PC-3 (cell line): ENCODE measurements around the gene IRF2. TPM values are rescaled to one million over a fixed set of nuclear protein-coding genes. Genes with fewer than 3 reads are reported as not detected.
"Not testable (repeated sequence)": the region's sequence is repeated elsewhere in the genome, so short reads cannot be mapped to it uniquely, and the experiment has no call there.

ENCODE experiments used
- ATAC-seq: fragments of 200-7000 bp; cut with Tn5 transposase; 2 replicates; pipeline ENCODE4 v1.9.1; 2020; ENCODE audit warnings: mild to moderate bottlenecking, moderate library complexity
- BruUV-seq: library from RNA; stranded (reverse); fragments of 400-500 nt; replicated peaks from 2 replicates; lab custom pipeline; 2021; lab: Mats Ljungman, UMichigan
- CTCF ChIA-PET: fragments of 300-600 bp; sonication (Branson Sonifier 250); formaldehyde crosslinking; loops from one replicate; lab custom pipeline; 2022; ENCODE audit warnings: antibody characterized with exemption; lab: Charles Lee
- POLR2A ChIA-PET: fragments of 300-600 bp; sonication (Branson Sonifier 250); formaldehyde crosslinking; loops from one replicate; lab custom pipeline; 2022; ENCODE audit warnings: antibody characterized with exemption; ENCODE audit not compliant: unreplicated experiment; lab: Charles Lee
- DNase-seq: peaks from one replicate; pipeline ENCODE4 v3.0.0-alpha.2; 2015
- H2AFZ ChIP-seq: fragments of 300-600 bp; sonication (generic); 2 replicates; pipeline ENCODE4 v1.6.0; 2016; ENCODE audit warnings: antibody characterized with exemption, low read length
- H3F3A ChIP-seq: fragments of 300-600 bp; sonication (generic); one replicate; pipeline ENCODE4 v1.6.0; 2017; ENCODE audit warnings: antibody characterized with exemption, low read length, control low read depth, mild to moderate bottlenecking; ENCODE audit not compliant: unreplicated experiment
- H3K27ac ChIP-seq: fragments of 300-600 bp; sonication (generic); 2 replicates; pipeline ENCODE4 v1.5.1; 2016; ENCODE audit warnings: mild to moderate bottlenecking, low read length
- H3K27me3 ChIP-seq: fragments of 300-600 bp; sonication (generic); 2 replicates; pipeline ENCODE4 v1.6.1; 2016; ENCODE audit warnings: low read length, mixed read lengths
- H3K36me3 ChIP-seq: fragments of 300-600 bp; sonication (generic); 2 replicates; pipeline ENCODE4 v1.6.1; 2016; ENCODE audit warnings: low read depth, mixed run types, low read length, mixed read lengths
- H3K4me1 ChIP-seq: fragments of 300-600 bp; sonication (generic); 2 replicates; pipeline ENCODE4 v1.5.1; 2016; ENCODE audit warnings: low read length; ENCODE audit not compliant: insufficient read depth
- H3K4me2 ChIP-seq: fragments of 300-600 bp; sonication (generic); 2 replicates; pipeline ENCODE4 v1.6.0; 2016; ENCODE audit warnings: low read length
- H3K4me3 ChIP-seq: fragments of 300-600 bp; sonication (generic); 2 replicates; pipeline ENCODE4 v1.5.1; 2016; ENCODE audit warnings: mild to moderate bottlenecking, low read length, mixed read lengths
- H3K79me2 ChIP-seq: fragments of 300-600 bp; sonication (generic); 2 replicates; pipeline ENCODE4 v1.6.1; 2017; ENCODE audit warnings: low read length, mixed read lengths
- H3K9ac ChIP-seq: fragments of 300-600 bp; sonication (generic); 2 replicates; pipeline ENCODE4 v1.6.0; 2016; ENCODE audit warnings: mild to moderate bottlenecking, low read length
- H3K9me2 ChIP-seq: fragments of 300-600 bp; sonication (generic); replicated peaks from 2 replicates; pipeline ENCODE4 v1.6.1; 2016; ENCODE audit warnings: mixed run types, low read length, mixed read lengths
- H3K9me3 ChIP-seq: fragments of 300-600 bp; sonication (generic); 2 replicates; pipeline ENCODE4 v1.6.1; 2016; ENCODE audit warnings: low read length, mixed read lengths
- H4K20me1 ChIP-seq: fragments of 300-600 bp; sonication (generic); 2 replicates; pipeline ENCODE4 v1.6.1; 2016; ENCODE audit warnings: low read length, mixed read lengths
- EZH2 ChIP-seq: fragments of 300-600 bp; sonication (generic); IDR thresholded peaks from one replicate; pipeline ENCODE4 v1.6.1; 2017; ENCODE audit warnings: antibody characterized with exemption, mild to moderate bottlenecking, low read length; ENCODE audit not compliant: unreplicated experiment
- EZH2phosphoT487 ChIP-seq: fragments of 300-600 bp; sonication (generic); IDR thresholded peaks from 2 replicates; pipeline ENCODE4 v1.6.1; 2018; ENCODE audit warnings: mild to moderate bottlenecking, antibody characterized with exemption, low read length, borderline replicate concordance
- intact Hi-C: fragments of 100-400 bp; cut with micrococcal nuclease; formaldehyde crosslinking; loops from 2 replicates; pipeline ENCODE4 v1.9.0; 2023
- total RNA-seq: library from RNA; depleted of rRNA; stranded (reverse); fragments of >200 nt; gene quantifications from 2 replicates; pipeline ENCODE4 v1.2.3, GENCODE V29; 2014
- TF ChIP-seq, protein P1 (sequence below): fragments of 300-600 bp; sonication (generic); conservative IDR thresholded peaks from 2 replicates; pipeline ENCODE4 v1.5.1; 2017; ENCODE audit warnings: antibody characterized with exemption, low read depth, mild to moderate bottlenecking, low read length

The IRF2 gene
- total RNA-seq, 1 experiment from 2014 or later, result 7.7 TPM

DNA sequence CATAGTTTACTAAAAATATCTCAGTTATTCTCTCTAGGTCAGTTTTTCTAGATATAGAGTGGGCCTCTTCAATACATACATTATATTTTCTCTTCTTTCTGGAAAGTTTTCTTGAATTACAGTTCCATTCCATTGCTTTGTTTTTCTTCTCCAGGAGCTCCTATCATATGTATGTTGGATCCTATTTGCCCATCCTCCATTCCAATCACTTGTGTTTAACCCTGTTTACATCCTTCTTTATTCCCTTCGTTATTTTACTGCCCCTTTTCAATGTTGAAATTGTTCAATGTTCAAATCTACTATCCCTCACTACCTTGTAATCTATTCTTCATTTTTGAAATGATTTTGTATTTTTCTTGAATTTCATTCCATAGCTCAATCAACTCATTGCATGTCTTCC is 97.4 kb downstream of the IRF2 start:
- Histone ChIP-seq H3K36me3 (no peaks in the 10 kb centered on the region), H2AFZ (no peak overlapping the region), H3K9me3 (no peaks in the 10 kb centered on the region), H3K4me1 (peaks cover 22% of the 10 kb centered on the region), H3K27ac (no peak overlapping the region), H3K79me2 (no peaks in the 10 kb centered on the region), H3K4me3 (no peak overlapping the region), H3K27me3 (no peaks in the 10 kb centered on the region), H4K20me1 (no peaks in the 10 kb centered on the region), H3F3A (no peaks in the 10 kb centered on the region), H3K9ac (no peak overlapping the region), H3K9me2 (no peaks in the 10 kb centered on the region), H3K4me2 (no peak overlapping the region)
- no TSS peak for BruUV-seq
- ATAC-seq (no peak), DNase-seq (no peak)
- ChIA-PET POLR2A (no interaction called here), CTCF (no interaction called here)
- TF ChIP-seq, protein P1, sequence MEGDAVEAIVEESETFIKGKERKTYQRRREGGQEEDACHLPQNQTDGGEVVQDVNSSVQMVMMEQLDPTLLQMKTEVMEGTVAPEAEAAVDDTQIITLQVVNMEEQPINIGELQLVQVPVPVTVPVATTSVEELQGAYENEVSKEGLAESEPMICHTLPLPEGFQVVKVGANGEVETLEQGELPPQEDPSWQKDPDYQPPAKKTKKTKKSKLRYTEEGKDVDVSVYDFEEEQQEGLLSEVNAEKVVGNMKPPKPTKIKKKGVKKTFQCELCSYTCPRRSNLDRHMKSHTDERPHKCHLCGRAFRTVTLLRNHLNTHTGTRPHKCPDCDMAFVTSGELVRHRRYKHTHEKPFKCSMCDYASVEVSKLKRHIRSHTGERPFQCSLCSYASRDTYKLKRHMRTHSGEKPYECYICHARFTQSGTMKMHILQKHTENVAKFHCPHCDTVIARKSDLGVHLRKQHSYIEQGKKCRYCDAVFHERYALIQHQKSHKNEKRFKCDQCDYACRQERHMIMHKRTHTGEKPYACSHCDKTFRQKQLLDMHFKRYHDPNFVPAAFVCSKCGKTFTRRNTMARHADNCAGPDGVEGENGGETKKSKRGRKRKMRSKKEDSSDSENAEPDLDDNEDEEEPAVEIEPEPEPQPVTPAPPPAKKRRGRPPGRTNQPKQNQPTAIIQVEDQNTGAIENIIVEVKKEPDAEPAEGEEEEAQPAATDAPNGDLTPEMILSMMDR, result no peak
- TF ChIP-seq EZH2, result no peak
- no peak for TF ChIP-seq EZH2phosphoT487
- intact Hi-C loops, result no loop called here

DNA sequence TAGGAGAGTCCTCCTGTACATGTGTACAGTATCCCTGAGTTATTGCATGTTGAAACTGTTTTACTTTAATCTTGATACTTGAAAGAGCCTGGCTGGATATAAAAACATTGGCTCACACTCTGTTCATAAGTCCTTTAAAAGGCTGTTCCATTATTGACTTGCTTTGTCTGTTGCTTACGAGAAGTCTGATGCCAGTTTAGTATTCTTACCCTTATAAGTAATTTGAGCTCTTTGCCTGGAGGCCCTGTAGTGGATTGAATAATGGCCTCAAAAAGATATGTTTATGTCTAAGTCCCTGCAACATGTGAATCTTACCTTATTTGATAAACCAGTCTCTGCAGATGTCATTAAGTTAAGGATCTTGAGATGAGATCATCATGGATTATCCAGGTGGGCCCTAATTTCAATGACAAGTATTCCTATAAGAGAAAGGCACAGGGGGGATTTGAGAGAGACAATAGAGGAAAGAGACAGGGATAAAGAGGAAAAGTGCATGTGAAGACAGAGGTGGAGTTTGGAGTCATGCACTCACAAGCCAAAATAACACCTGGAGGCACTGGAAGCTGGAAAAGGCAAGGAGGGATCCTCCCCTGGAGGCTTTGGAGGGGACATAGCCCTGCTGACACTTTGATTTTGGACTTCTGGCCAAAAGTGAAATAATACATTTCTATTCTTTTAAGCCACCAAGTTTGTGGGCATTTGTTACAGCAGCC is 98.1 kb downstream of the IRF2 start:
- Histone ChIP-seq H3K9me3 (no peaks in the 10 kb centered on the region), H3F3A (no peaks in the 10 kb centered on the region), H4K20me1 (no peaks in the 10 kb centered on the region), H3K27ac (peak overlapping the region; percentile 50; the same call in 1 of the 2 replicates), H2AFZ (no peak overlapping the region), H3K9me2 (no peaks in the 10 kb centered on the region), H3K36me3 (no peaks in the 10 kb centered on the region), H3K9ac (no peak overlapping the region), H3K4me3 (no peak overlapping the region), H3K27me3 (no peaks in the 10 kb centered on the region), H3K4me2 (no peak overlapping the region), H3K79me2 (no peaks in the 10 kb centered on the region), H3K4me1 (peaks cover 22% of the 10 kb centered on the region)
- POLR2A ChIA-PET, result interaction anchor here (0.6 kb wide), 1 partner anchor 44 kb away, joined by 7 read pairs; no protein-coding TSS in a partner anchor
- TF ChIP-seq EZH2phosphoT487 (no peak), EZH2 (no peak)
- TF ChIP-seq, protein P1, result no peak
- intact Hi-C loops, result no loop called here
- CTCF ChIA-PET, result no interaction called here
- ATAC-seq (peak; percentile 53), DNase-seq (peak; percentile 20)
- BruUV-seq, result no TSS peak

DNA sequence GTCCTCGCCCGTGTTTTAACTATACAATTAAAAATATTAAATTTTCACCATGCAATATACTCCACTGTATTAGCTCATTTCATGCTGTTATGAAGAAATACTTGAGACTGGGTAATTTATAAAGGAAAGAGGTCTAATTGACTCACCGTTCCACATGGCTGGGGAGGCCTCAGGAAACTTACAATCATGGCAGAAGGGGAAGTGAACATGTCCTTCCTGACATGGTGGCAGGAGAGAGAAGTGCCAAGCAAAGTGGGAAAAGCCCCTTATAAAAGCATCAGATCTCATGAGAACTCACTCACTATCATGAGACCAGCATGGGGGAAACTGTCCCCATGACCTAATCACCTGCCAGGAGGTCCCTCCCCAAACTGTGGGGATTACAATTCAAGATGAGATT is 98.7 kb downstream of the IRF2 start:
- POLR2A ChIA-PET, result interaction anchor here (0.6 kb wide), 1 partner anchor 44 kb away, joined by 7 read pairs; no protein-coding TSS in a partner anchor
- H3F3A ChIP-seq, H2AFZ ChIP-seq, H3K27me3 ChIP-seq, H3K36me3 ChIP-seq, H3K9me2 ChIP-seq, H4K20me1 ChIP-seq, H3K79me2 ChIP-seq, H3K4me3 ChIP-seq, BruUV-seq, H3K4me2 ChIP-seq, H3K9me3 ChIP-seq, DNase-seq, CTCF ChIA-PET, H3K9ac ChIP-seq: not testable (repeated sequence)
- intact Hi-C loops, result loop anchor here (1.0 to 2.0 kb wide), 2 partner anchors 18 to 25 kb away; no protein-coding TSS in a partner anchor
- H3K27ac ChIP-seq, result peak overlapping the region; percentile 50
- H3K4me1 ChIP-seq, result peaks cover 22% of the 10 kb centered on the region
- peak; percentile 10; the same call in 1 of the 2 replicates for ATAC-seq
